Measurements from ENCODE around the gene RABGAP1L.

The RABGAP1L gene

GRCh38 chr1:174726880-174727585 is 567.7 kb downstream of the RABGAP1L start:
- DNase-seq, result no peak

- DNase-seq, result no peak
Observed at GRCh38 chr1:174734270-174734669, 575.0 kb downstream of the RABGAP1L start.

GRCh38 chr1:174736831-174737230 is 577.5 kb downstream of the RABGAP1L start:
- no peak for DNase-seq

GRCh38 chr1:174740249-174740968 is 581.1 kb downstream of the RABGAP1L start:
- no peak for DNase-seq

GRCh38 chr1:174742805-174743653 is 583.7 kb downstream of the RABGAP1L start:
- no peak for DNase-seq

GRCh38 chr1:174743654-174744561 is 584.6 kb downstream of the RABGAP1L start:
- peak; percentile 25 for DNase-seq

GRCh38 chr1:174744886-174745285 is 585.6 kb downstream of the RABGAP1L start:
- no peak for DNase-seq

- DNase-seq, result no peak
Observed at GRCh38 chr1:174746024-174746808, 586.9 kb downstream of the RABGAP1L start.

- no peak for DNase-seq
Observed at GRCh38 chr1:174747613-174748012, 588.3 kb downstream of the RABGAP1L start.

GRCh38 chr1:174748586-174748985 is 589.3 kb downstream of the RABGAP1L start:
- DNase-seq, result no peak

GRCh38 chr1:174753131-174753530 is 593.8 kb downstream of the RABGAP1L start:
- DNase-seq, result no peak

- no peak for DNase-seq
Observed at GRCh38 chr1:174761335-174761734, 602.0 kb downstream of the RABGAP1L start.

- no peak for DNase-seq
Observed at GRCh38 chr1:174761901-174762585, 602.7 kb downstream of the RABGAP1L start.

GRCh38 chr1:174764191-174764590 is 604.9 kb downstream of the RABGAP1L start:
- no peak for DNase-seq

GRCh38 chr1:174766727-174767126 is 607.4 kb downstream of the RABGAP1L start:
- DNase-seq, result no peak

- DNase-seq, result no peak
Observed at GRCh38 chr1:174768516-174768915, 609.2 kb downstream of the RABGAP1L start.

- DNase-seq, result no peak
Observed at GRCh38 chr1:174768949-174769348, 609.6 kb downstream of the RABGAP1L start.

- peak; percentile 6 for DNase-seq
Observed at GRCh38 chr1:174769961-174770549, 610.7 kb downstream of the RABGAP1L start.

- no peak for DNase-seq
Observed at GRCh38 chr1:174775621-174776020, 616.3 kb downstream of the RABGAP1L start.

GRCh38 chr1:174777262-174777661 is 617.9 kb downstream of the RABGAP1L start:
- DNase-seq, result no peak

GRCh38 chr1:174785510-174785909 is 626.2 kb downstream of the RABGAP1L start:
- no peak for DNase-seq
